ENCODE measurements around the gene GRM3.
"Not testable (repeated sequence)": the region's sequence is repeated elsewhere in the genome, so short reads cannot be mapped to it uniquely, and the experiment has no call there.

Gene GRM3

GRCh38 chr7:86643561-86644281 is at the start of gene GRM3:
TSS of gene GRM3 (plus strand) at chr7:86643909. CDS start at chr7:86765146, 121,237 bp downstream.
- peak; percentile 13 for DNase-seq (ENCODE audit: low spot score)

DNA sequence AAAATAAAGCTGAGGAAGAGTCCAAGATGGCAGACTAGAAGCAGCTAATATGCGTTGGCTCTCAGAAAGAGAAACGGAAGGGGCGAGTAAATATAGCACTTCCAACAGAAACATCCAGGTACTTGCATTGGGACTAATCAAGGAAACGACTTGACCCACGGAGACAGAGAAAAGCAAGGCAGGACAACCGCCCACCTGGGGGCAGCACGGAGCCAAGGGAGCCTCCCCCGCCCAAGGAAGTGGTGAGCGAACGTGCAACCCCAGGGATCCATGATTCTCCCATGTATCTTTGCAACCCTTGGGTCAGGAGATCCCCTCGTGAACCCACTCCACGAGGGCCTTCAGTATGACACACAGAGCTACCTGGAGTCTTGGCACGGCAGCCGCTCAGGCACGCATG is 45.4 kb upstream of the GRM3 start:
- DNase-seq (ENCODE audit: low spot score) = peak; percentile 21

DNA sequence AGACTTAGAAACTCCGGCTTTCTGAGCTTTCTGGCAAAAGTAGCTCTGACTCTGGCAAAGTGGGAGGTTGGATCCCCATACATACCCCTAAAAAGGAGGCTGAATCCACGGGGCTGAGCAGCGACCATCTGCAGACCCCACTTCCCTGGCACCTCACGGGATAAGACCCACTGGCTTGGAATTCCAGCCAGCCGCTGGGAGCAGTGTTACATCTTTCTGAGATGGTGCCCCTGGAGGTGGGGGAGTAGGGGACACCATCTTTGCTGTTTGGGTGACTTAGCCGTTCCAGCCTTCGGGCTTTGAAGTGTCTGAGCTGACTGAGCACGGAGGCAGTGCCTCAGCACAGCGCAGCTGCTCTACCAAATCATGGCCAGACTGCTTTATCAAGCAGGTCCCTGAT is 45.0 kb upstream of the GRM3 start:
- no peak for DNase-seq (ENCODE audit: low spot score)

- no peak for DNase-seq (ENCODE audit: low spot score)
These were observed 43.0 kb upstream of the GRM3 start for GRCh38 chr7:86600506-86601290.

GRCh38 chr7:86615711-86616110 is 28.0 kb upstream of the GRM3 start:
- DNase-seq (ENCODE audit: low spot score) = not testable (repeated sequence)

- DNase-seq (ENCODE audit: low spot score) = no peak
These were observed 844 bp downstream of the GRM3 start for GRCh38 chr7:86644282-86645224.

DNA sequence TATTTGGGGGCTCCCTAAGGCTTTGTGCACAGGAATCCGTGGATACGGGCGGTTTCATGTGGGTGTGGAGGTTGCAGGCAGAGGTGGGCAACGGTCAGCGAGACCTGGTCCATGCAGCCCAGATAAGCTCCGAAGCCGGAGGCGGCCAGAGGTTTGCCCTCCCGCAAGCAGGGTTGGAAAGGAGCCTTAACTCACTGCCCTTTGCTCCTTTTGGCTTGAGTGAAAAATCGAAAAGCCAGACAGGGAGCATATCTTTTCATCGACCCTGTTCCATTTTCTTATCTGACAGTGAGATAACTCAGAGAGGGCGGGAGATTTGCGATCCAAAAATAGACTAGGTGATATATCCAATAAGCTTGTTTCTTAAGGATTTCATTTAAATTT is 1.5 kb downstream of the GRM3 start:
- DNase-seq (ENCODE audit: low spot score) = no peak

DNA sequence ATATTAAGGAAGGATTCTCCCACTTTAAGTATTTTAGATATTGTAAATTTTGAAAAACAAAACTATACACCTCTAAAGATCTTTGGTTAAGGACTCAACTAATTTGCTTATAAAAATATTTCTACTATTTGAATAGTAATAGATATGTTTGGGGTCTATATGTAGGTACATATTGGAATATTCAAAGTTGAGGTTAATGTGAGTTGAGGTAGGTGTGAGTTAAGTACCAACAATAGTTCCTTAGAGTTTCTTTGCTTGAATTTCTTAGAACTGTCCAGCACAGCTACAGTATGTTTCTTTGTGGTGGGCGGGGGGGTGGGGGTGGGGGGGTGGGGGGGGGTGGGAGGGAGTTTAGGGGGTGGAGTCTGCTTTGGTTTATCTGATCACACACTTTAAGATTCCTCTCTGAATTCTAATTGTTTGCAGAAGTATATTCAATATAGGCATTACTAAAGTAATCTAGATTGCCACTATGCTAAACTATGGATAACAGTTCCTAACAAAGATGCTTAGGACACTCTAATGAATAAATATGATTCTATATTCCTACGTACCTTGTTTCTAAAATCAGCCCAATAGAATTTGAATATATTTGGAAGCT is 2.1 kb downstream of the GRM3 start:
- no peak for DNase-seq (ENCODE audit: low spot score)

- no peak for DNase-seq (ENCODE audit: low spot score)
These were observed 3.8 kb downstream of the GRM3 start for GRCh38 chr7:86647385-86648094.

DNA sequence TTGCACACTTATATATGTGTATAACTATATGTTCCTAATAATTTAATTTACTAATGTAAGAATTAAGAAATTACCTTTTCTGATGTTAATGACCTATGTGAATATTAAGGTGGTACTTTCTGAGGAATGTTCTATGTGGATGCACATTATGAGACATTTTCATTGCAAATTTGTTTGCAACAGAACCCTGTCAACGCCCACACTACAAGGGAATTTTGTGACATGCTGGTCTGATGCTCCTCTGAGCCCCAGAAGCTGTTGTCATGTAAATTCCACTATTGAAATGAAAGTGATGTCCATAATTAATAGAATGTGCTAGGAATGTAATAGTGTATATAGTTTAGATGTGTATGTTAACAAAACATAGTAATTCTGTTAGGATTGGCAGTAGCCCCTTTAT is 4.5 kb downstream of the GRM3 start:
- DNase-seq (ENCODE audit: low spot score) = no peak

- no peak for DNase-seq (ENCODE audit: low spot score)
These were observed 10.4 kb downstream of the GRM3 start for GRCh38 chr7:86653919-86654659.

DNA sequence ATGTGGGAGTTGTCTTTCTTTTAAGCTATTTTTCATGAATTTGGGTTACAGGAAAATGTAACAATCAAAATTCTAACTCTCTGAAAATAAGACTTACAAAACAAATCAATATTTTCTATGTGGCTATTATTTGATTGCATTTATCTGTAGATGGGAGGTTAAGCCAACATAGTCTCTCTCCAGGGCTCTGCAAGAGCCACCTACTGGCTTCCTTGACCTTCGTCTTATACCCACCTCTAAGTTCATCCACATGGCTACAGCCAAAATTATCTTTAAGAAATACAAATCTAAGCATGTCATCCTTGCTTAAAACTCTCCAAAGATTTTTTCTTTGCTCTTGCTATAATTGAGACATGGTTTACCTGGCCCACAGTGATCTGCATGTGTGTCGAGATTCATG is 14.2 kb downstream of the GRM3 start:
- no peak for DNase-seq (ENCODE audit: low spot score)

- no peak for DNase-seq (ENCODE audit: low spot score)
These were observed 17.3 kb downstream of the GRM3 start for GRCh38 chr7:86660950-86661462.

DNA sequence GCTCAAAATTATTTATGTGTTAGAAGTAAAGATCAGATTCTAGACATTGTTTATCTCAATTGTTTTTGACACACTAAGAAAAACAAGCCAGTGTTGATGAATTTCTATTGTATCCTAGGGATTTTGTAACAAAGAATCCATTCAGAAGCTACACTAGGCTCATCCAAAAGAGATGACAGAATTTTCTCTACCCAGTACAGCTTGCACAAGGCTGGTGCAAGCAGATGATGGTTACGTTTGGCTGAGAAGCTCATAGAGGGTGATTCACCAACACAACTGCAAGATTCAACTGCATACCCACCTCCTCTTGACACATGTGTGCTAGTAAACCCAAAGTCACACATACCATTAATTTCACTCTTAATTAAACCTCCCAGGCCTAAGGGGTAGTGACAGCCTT is 20.8 kb downstream of the GRM3 start:
- DNase-seq (ENCODE audit: low spot score) = no peak

- no peak for DNase-seq (ENCODE audit: low spot score)
These were observed 21.3 kb downstream of the GRM3 start for GRCh38 chr7:86664991-86665390.

GRCh38 chr7:86665669-86666068 is 22.0 kb downstream of the GRM3 start:
- DNase-seq (ENCODE audit: low spot score) = no peak

- no peak for DNase-seq (ENCODE audit: low spot score)
These were observed 24.0 kb downstream of the GRM3 start for GRCh38 chr7:86667732-86668131.

DNA sequence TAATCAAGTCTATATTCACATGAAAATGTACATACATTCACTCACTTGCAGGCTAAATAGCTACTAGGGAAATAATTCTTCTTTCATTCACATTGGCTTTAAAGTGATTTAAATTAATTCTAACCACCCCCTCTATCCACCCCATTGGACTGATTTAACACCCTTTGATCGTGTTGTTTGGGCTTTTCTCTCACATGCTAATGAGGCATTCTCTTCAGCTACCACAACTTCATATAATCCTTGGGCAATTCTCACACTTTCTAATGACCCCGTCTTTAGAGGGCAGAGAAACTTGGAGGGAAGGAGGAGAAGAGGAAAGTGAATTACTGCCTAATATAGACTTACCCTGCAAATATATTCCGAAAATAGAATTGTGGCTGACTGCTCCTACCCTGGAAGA is 24.6 kb downstream of the GRM3 start:
- no peak for DNase-seq (ENCODE audit: low spot score)

DNA sequence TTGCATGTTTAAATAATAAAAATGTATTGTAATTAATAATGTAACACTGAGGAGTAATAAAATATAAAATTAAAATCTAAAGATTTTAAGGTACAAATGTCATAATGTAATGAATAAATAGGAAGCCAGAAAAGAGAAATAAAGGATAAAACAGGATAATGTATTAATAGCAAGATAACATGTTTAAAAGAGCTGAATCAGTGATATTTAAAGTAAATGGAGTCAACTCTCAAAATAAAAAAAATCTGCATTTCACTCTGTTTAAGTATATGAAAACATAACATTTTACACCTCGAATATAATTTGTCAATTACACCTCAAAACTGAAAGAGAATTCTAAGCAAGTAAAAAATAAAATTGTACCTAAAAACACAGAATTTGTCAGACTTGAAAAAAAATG is 44.1 kb downstream of the GRM3 start:
- no peak for DNase-seq (ENCODE audit: low spot score)

- DNase-seq (ENCODE audit: low spot score) = no peak
These were observed 45.7 kb downstream of the GRM3 start for GRCh38 chr7:86689363-86689762.

GRCh38 chr7:86692755-86693154 is 49.0 kb downstream of the GRM3 start:
- DNase-seq (ENCODE audit: low spot score) = no peak

All from COLO829 (cell line).